Measurements from ENCODE around the gene CA5B.

Gene CA5B

GRCh38 chrX:15790769-15791290 is 52.8 kb downstream of the CA5B start:
- TF ChIP-seq CTCF (IDR thresholded peaks at IDR 0.05) = no peak

DNA sequence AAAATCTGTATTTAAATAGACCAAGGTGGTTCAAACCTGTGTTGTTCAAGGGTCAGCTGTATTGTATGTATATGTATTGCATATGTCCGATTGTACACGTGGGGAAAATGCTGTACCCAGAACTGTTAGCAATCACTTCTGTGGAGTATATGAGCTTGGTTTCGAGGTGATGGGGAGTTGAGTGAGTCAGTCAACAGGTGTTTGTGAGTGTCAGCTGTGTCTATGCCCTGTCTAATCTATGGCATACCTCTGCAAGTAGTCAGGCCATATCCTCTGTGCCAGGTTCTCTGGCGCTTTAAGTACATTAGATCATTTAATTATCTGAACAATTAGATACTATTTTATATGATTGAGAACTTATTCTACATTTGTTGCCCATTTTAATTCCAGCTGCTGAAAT is 59.6 kb downstream of the CA5B start:
- no peak for TF ChIP-seq CTCF (IDR thresholded peaks at IDR 0.05)

GRCh38 chrX:15804563-15804962 is 66.5 kb downstream of the CA5B start:
- no peak for TF ChIP-seq CTCF (IDR thresholded peaks at IDR 0.05)

DNA sequence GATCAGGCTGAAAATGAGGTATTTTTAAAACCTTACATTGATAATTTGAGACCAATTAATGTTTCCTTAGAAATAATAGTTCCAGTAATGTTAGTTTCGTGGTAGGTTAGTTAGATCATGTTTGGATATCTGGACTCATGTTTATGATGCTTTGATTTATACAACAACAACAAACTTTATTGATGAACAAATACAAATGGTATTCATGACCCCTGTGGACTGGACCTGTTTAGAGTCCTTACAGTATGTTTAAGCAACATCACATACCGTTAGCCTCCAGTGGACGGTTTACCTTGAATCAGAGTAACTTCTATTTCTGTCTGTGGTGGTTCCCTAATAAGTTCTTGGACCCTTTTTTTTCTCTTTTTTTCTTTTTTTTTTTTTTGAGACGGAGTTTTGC is 70.2 kb downstream of the CA5B start:
- TF ChIP-seq CTCF (IDR thresholded peaks at IDR 0.05) = no peak

- TF ChIP-seq CTCF (IDR thresholded peaks at IDR 0.05) = no peak
Measured at GRCh38 chrX:15812192-15812938, 74.3 kb downstream of the CA5B start.

- TF ChIP-seq CTCF (IDR thresholded peaks at IDR 0.05) = no peak
Measured at GRCh38 chrX:15813416-15813815, 75.3 kb downstream of the CA5B start.

GRCh38 chrX:15814771-15815365 is 76.8 kb downstream of the CA5B start:
- no peak for TF ChIP-seq CTCF (IDR thresholded peaks at IDR 0.05)
